Liver (tissue), 3 donors: Measurements from ENCODE around the gene HOXB3.

Source experiments
- CTCF ChIP-seq: fragments of 150-350 bp; IDR thresholded peaks from 2 replicates; pipeline ENCODE4 v1.5.1; 2017; ENCODE audit warnings: improper control_type of control experiment, low read depth, low read length; ENCODE audit not compliant: missing input control
- EGR1 ChIP-seq, 2 donors: IDR thresholded peaks; 2 replicates each; pipeline ENCODE4 v1.6.1; 2016 to 2018; ENCODE audit warnings: antibody characterized with exemption in 2 of 2, low read depth in 2 of 2
- FOXA2 ChIP-seq: IDR thresholded peaks from 2 replicates; pipeline ENCODE4 v1.6.1; 2016; ENCODE audit warnings: antibody characterized with exemption
- GABPA ChIP-seq, 2 donors: IDR thresholded peaks in 1 of 2; conservative IDR thresholded peaks in 1 of 2; 2 replicates each; pipeline ENCODE4 v1.6.1; 2016; ENCODE audit warnings: antibody characterized with exemption in 2 of 2, mild to moderate bottlenecking in 1 of 2, moderate library complexity in 1 of 2
- HNF4A ChIP-seq, 2 donors: conservative IDR thresholded peaks; 2 replicates each; pipeline ENCODE4 v1.6.1; 2016; ENCODE audit warnings: antibody characterized with exemption in 2 of 2, mild to moderate bottlenecking in 2 of 2
- JUND ChIP-seq, 2 donors: IDR thresholded peaks; 2 replicates each; pipeline ENCODE4 v1.6.1; 2016; ENCODE audit warnings: antibody characterized with exemption in 2 of 2
- MAX ChIP-seq: IDR thresholded peaks from 2 replicates; pipeline ENCODE4 v1.6.1; 2016; ENCODE audit warnings: antibody characterized with exemption
- RAD21 ChIP-seq, 2 donors: IDR thresholded peaks; 2 replicates each; pipeline ENCODE4 v1.6.1; 2016; ENCODE audit warnings: antibody characterized with exemption in 2 of 2, mild to moderate bottlenecking in 2 of 2
- RXRA ChIP-seq, 2 donors: IDR thresholded peaks; 2 replicates each; pipeline ENCODE4 v1.6.1; 2017 to 2018; ENCODE audit warnings: antibody characterized with exemption in 2 of 2, mild to moderate bottlenecking in 1 of 2
- TAF1 ChIP-seq: conservative IDR thresholded peaks from 2 replicates; pipeline ENCODE4 v1.6.1; 2016; ENCODE audit warnings: antibody characterized with exemption, mild to moderate bottlenecking
- YY1 ChIP-seq: IDR thresholded peaks from 2 replicates; pipeline ENCODE4 v1.6.1; 2016; ENCODE audit warnings: antibody characterized with exemption, mild to moderate bottlenecking
- TF ChIP-seq, protein P1 (sequence below): IDR thresholded peaks from 2 replicates; pipeline ENCODE4 v1.6.1; 2016; ENCODE audit warnings: antibody characterized with exemption
- TF ChIP-seq, protein P2 (sequence below): IDR thresholded peaks from 2 replicates; pipeline ENCODE4 v1.6.1; 2016; ENCODE audit warnings: antibody characterized with exemption, mild to moderate bottlenecking
- TF ChIP-seq, protein P3 (sequence below): IDR thresholded peaks from 2 replicates; pipeline ENCODE4 v1.6.1; 2016; ENCODE audit warnings: antibody characterized with exemption
- donor health status: healthy.
- donor health status: healthy.

DNA sequence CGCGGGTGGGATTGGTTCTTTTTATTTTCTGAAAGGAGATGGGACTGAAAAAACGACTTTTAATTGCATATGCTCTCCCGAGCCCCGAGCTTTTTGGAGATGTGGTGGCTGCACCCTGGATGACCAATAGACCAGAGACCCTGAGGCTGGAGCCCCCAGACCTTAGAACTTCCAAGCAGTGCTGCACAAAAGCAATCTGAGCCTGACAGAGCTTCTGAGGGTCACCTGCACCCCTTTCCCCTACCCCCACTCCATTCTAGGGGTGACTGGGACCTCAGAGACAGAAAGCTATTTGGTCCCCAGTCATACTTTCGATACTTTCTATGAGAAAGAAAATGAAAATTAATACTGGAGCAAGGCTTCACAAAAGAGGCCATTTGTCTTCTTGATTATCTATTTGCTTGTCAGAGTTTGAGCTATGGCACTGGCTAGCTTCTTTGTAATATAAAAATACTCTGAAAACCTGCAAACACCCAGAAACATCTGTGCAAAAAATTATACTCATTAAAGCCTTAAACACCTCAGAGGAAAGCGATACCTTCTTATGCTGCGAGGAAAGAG, 15.5 kb downstream of the HOXB3 start:
- no peak for TF ChIP-seq MAX
- TF ChIP-seq JUND (IDR thresholded peaks at IDR 0.05), result no peak
- TF ChIP-seq CTCF, result no peak
- TF ChIP-seq, protein P1, sequence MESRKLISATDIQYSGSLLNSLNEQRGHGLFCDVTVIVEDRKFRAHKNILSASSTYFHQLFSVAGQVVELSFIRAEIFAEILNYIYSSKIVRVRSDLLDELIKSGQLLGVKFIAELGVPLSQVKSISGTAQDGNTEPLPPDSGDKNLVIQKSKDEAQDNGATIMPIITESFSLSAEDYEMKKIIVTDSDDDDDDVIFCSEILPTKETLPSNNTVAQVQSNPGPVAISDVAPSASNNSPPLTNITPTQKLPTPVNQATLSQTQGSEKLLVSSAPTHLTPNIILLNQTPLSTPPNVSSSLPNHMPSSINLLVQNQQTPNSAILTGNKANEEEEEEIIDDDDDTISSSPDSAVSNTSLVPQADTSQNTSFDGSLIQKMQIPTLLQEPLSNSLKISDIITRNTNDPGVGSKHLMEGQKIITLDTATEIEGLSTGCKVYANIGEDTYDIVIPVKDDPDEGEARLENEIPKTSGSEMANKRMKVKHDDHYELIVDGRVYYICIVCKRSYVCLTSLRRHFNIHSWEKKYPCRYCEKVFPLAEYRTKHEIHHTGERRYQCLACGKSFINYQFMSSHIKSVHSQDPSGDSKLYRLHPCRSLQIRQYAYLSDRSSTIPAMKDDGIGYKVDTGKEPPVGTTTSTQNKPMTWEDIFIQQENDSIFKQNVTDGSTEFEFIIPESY, result no peak
- TF ChIP-seq TAF1, result no peak
- TF ChIP-seq, protein P2, sequence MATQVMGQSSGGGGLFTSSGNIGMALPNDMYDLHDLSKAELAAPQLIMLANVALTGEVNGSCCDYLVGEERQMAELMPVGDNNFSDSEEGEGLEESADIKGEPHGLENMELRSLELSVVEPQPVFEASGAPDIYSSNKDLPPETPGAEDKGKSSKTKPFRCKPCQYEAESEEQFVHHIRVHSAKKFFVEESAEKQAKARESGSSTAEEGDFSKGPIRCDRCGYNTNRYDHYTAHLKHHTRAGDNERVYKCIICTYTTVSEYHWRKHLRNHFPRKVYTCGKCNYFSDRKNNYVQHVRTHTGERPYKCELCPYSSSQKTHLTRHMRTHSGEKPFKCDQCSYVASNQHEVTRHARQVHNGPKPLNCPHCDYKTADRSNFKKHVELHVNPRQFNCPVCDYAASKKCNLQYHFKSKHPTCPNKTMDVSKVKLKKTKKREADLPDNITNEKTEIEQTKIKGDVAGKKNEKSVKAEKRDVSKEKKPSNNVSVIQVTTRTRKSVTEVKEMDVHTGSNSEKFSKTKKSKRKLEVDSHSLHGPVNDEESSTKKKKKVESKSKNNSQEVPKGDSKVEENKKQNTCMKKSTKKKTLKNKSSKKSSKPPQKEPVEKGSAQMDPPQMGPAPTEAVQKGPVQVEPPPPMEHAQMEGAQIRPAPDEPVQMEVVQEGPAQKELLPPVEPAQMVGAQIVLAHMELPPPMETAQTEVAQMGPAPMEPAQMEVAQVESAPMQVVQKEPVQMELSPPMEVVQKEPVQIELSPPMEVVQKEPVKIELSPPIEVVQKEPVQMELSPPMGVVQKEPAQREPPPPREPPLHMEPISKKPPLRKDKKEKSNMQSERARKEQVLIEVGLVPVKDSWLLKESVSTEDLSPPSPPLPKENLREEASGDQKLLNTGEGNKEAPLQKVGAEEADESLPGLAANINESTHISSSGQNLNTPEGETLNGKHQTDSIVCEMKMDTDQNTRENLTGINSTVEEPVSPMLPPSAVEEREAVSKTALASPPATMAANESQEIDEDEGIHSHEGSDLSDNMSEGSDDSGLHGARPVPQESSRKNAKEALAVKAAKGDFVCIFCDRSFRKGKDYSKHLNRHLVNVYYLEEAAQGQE, result no peak
- no peak for TF ChIP-seq GABPA (IDR thresholded peaks at IDR 0.05 in 1 of 2, conservative IDR thresholded peaks at IDR 0.05 in 1 of 2)
- no peak for TF ChIP-seq RAD21 (IDR thresholded peaks at IDR 0.05)
- no peak for TF ChIP-seq HNF4A (conservative IDR thresholded peaks at IDR 0.05)
- no peak for TF ChIP-seq YY1
- TF ChIP-seq, protein P3, sequence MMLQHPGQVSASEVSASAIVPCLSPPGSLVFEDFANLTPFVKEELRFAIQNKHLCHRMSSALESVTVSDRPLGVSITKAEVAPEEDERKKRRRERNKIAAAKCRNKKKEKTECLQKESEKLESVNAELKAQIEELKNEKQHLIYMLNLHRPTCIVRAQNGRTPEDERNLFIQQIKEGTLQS, result no peak
- no peak for TF ChIP-seq RXRA (IDR thresholded peaks at IDR 0.05)
- TF ChIP-seq FOXA2, result no peak
- no peak for TF ChIP-seq EGR1 (IDR thresholded peaks at IDR 0.05; ENCODE audit: low read depth in 2 of 2)
